Measurements from ENCODE around the gene MGMT. TPM values are rescaled to one million over a fixed set of nuclear protein-coding genes. Genes with fewer than 3 reads are reported as not detected.

Gene MGMT
- total RNA-seq, 2 donors from 2014 or later: 41.1 to 50.4 TPM

GRCh38 chr10:129717816-129718547 lies 250.9 kb downstream of the MGMT start:
- H3K27me3 ChIP-seq (replicated peaks; ENCODE audit: insufficient read depth): no peaks in the 10 kb centered on the region
- no peaks in the 10 kb centered on the region for H3K36me3 ChIP-seq
- no peaks in the 10 kb centered on the region for H3K9me3 ChIP-seq
- TF ChIP-seq, protein P1, sequence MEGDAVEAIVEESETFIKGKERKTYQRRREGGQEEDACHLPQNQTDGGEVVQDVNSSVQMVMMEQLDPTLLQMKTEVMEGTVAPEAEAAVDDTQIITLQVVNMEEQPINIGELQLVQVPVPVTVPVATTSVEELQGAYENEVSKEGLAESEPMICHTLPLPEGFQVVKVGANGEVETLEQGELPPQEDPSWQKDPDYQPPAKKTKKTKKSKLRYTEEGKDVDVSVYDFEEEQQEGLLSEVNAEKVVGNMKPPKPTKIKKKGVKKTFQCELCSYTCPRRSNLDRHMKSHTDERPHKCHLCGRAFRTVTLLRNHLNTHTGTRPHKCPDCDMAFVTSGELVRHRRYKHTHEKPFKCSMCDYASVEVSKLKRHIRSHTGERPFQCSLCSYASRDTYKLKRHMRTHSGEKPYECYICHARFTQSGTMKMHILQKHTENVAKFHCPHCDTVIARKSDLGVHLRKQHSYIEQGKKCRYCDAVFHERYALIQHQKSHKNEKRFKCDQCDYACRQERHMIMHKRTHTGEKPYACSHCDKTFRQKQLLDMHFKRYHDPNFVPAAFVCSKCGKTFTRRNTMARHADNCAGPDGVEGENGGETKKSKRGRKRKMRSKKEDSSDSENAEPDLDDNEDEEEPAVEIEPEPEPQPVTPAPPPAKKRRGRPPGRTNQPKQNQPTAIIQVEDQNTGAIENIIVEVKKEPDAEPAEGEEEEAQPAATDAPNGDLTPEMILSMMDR (IDR thresholded peaks at IDR 0.05): no peak
- TF ChIP-seq POLR2A (IDR thresholded peaks at IDR 0.05): no peak
- TF ChIP-seq POLR2AphosphoS5 (IDR thresholded peaks at IDR 0.05): no peak
- intact Hi-C loops (cut with DNase I): no loop called here
- WGBS: 96% methylated on average over 14 of the region's 14 CpGs
- no peak overlapping the region for H3K27ac ChIP-seq
- H3K4me1 ChIP-seq (replicated peaks): no peaks in the 10 kb centered on the region
- DNase-seq (ENCODE audit: low spot score): no peak
- no peak overlapping the region for H3K4me3 ChIP-seq

DNA sequence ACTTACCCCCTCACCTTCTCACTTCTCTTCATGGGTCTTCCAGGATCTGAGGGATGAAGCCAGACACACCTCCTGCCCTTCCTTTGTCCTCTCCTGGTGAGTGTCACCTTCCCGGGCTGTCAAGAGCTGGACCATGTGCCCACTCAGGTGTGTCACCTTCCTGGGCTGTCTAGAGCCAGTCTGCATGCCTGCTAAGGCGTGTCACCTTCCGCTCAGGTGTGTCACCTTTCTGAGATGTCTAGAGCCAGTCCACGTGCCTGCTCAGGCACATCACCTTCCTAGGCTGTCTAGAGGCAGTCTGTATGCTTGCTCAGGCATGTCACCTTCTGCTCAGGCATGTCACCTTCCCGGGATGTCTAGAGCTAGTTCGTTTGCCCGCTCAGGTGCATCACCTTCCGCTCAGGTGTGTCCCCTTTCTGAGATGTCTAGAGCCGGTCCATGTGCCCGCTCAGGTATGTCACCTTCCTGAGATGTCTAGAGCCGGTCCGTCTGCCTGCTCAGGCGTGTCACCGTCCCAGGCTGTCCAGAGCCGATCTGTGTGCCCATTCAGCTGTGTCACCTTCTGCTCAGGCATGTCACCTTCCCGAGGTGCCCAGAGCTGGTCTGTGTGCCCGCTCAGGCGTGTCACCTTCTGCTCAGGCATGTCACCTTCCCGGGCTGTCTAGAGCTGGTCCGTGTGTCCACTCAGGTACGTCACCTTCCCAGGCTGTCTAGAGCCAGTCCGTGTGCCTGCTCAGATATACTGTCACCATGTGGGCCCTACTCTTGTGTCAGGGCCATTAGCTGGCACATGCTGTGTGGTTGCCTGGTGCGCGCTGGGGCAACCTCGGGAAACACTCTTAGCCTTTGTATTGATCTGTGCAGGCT lies 251.7 kb downstream of the MGMT start:
- Histone ChIP-seq H3K9me3 (no peaks in the 10 kb centered on the region), H3K4me1 (replicated peaks) (no peaks in the 10 kb centered on the region), H3K27me3 (replicated peaks; ENCODE audit: insufficient read depth) (no peaks in the 10 kb centered on the region), H3K36me3 (no peaks in the 10 kb centered on the region), H3K4me3 (no peak overlapping the region), H3K27ac (no peak overlapping the region)
- WGBS: 78% methylated on average over 25 of the region's 25 CpGs
- DNase-seq (ENCODE audit: low spot score): no peak
- intact Hi-C loops (cut with DNase I): no loop called here
- no peak for TF ChIP-seq POLR2A (IDR thresholded peaks at IDR 0.05)
- no peak for TF ChIP-seq POLR2AphosphoS5 (IDR thresholded peaks at IDR 0.05)
- TF ChIP-seq, protein P1 (IDR thresholded peaks at IDR 0.05): no peak

GRCh38 chr10:129719415-129719739 lies 252.3 kb downstream of the MGMT start:
- Histone ChIP-seq H3K27me3 (replicated peaks; ENCODE audit: insufficient read depth) (no peaks in the 10 kb centered on the region), H3K4me1 (replicated peaks) (no peaks in the 10 kb centered on the region), H3K27ac (no peak overlapping the region), H3K4me3 (no peak overlapping the region), H3K36me3 (no peaks in the 10 kb centered on the region), H3K9me3 (no peaks in the 10 kb centered on the region)
- WGBS: 99% methylated on average over 9 of the region's 9 CpGs
- TF ChIP-seq, protein P1 (IDR thresholded peaks at IDR 0.05): no peak
- TF ChIP-seq POLR2A (IDR thresholded peaks at IDR 0.05) (no peak), POLR2AphosphoS5 (IDR thresholded peaks at IDR 0.05) (no peak)
- intact Hi-C loops (cut with DNase I): no loop called here
- DNase-seq (ENCODE audit: low spot score): no peak

GRCh38 chr10:129719889-129720590 lies 253.0 kb downstream of the MGMT start:
- H3K27ac ChIP-seq: no peak overlapping the region
- H3K36me3 ChIP-seq: no peaks in the 10 kb centered on the region
- no peak for DNase-seq (ENCODE audit: low spot score)
- no peak for TF ChIP-seq POLR2AphosphoS5 (IDR thresholded peaks at IDR 0.05)
- TF ChIP-seq, protein P1 (IDR thresholded peaks at IDR 0.05): no peak
- no peak for TF ChIP-seq POLR2A (IDR thresholded peaks at IDR 0.05)
- H3K27me3 ChIP-seq (replicated peaks; ENCODE audit: insufficient read depth): no peaks in the 10 kb centered on the region
- 93% methylated on average over 12 of the region's 12 CpGs for WGBS
- no peak overlapping the region for H3K4me3 ChIP-seq
- H3K4me1 ChIP-seq (replicated peaks): no peaks in the 10 kb centered on the region
- H3K9me3 ChIP-seq: no peaks in the 10 kb centered on the region
- intact Hi-C loops (cut with DNase I): no loop called here
